Smooth muscle cell (in vitro differentiated cells): ENCODE measurements around the gene SKIC8. TPM values are rescaled to one million over a fixed set of nuclear protein-coding genes. Genes with fewer than 3 reads are reported as not detected.

Experiments
- DNase-seq: peaks from one replicate; lab custom pipeline; 2025; ENCODE audit not compliant: unreplicated experiment; lab: John Stamatoyannopoulos, UW
- H2AFZ ChIP-seq: fragments of 200-600 bp; sonication (generic); 2 replicates; pipeline ENCODE4 v1.6.0; 2016; ENCODE audit warnings: antibody characterized with exemption, low read depth, mild to moderate bottlenecking
- H3F3A ChIP-seq: fragments of 200-600 bp; sonication (generic); 2 replicates; pipeline ENCODE4 v1.6.0; 2017; ENCODE audit warnings: antibody characterized with exemption, low read depth
- H3K27ac ChIP-seq: fragments of 200-600 bp; sonication (generic); 2 replicates; pipeline ENCODE4 v1.5.1; 2016; ENCODE audit warnings: low read depth, mild to moderate bottlenecking
- H3K27me3 ChIP-seq: fragments of 200-600 bp; sonication (generic); 2 replicates; pipeline ENCODE4 v1.6.1; 2016; ENCODE audit warnings: low read depth, mild to moderate bottlenecking
- H3K36me3 ChIP-seq: fragments of 200-600 bp; sonication (generic); 2 replicates; pipeline ENCODE4 v1.5.1; 2016; ENCODE audit warnings: low read depth
- H3K4me1 ChIP-seq: fragments of 200-600 bp; sonication (generic); 2 replicates; pipeline ENCODE4 v1.5.1; 2016; ENCODE audit warnings: low read depth
- H3K4me2 ChIP-seq: fragments of 200-600 bp; sonication (generic); 2 replicates; pipeline ENCODE4 v1.6.0; 2016; ENCODE audit warnings: mild to moderate bottlenecking
- H3K4me3 ChIP-seq: fragments of 200-600 bp; sonication (generic); 2 replicates; pipeline ENCODE4 v1.5.1; 2016; ENCODE audit warnings: mild to moderate bottlenecking
- H3K79me2 ChIP-seq: fragments of 200-600 bp; sonication (generic); 2 replicates; pipeline ENCODE4 v1.6.0; 2016; ENCODE audit warnings: low read depth, mild to moderate bottlenecking
- H3K9ac ChIP-seq: fragments of 200-600 bp; sonication (generic); 2 replicates; pipeline ENCODE4 v1.6.0; 2016; ENCODE audit warnings: low read depth
- H3K9me3 ChIP-seq: fragments of 200-600 bp; sonication (generic); replicated peaks from 2 replicates; pipeline ENCODE4 v1.5.1; 2016; ENCODE audit warnings: low read depth
- H4K20me1 ChIP-seq: fragments of 200-600 bp; sonication (generic); 2 replicates; pipeline ENCODE4 v1.6.0; 2016; ENCODE audit warnings: low read depth
- CTCF ChIP-seq: fragments of 200-600 bp; sonication (generic); IDR thresholded peaks from 2 replicates; pipeline ENCODE4 v1.5.1; 2017; ENCODE audit warnings: borderline replicate concordance, mild to moderate bottlenecking, antibody characterized with exemption; ENCODE audit not compliant: insufficient read depth, poor library complexity, severe bottlenecking
- WGBS: methylation state at CpG from one replicate; pipeline ENCODE4 v1.1.7; 2016; ENCODE audit warnings: low lambda C conversion rate; 5-methylcytosine and 5-hydroxymethylcytosine counted together
- polyA plus RNA-seq: library from polyadenylated mRNA; unstranded; fragments of >200 nt; fragmentation: Nextera tagmentation; extraction: Ambion mirVana; gene quantifications from 2 replicates; pipeline ENCODE4 v1.2.1, GENCODE V29; 2016
- total RNA-seq: library from RNA; depleted of rRNA; stranded (reverse); fragments of >200 nt; gene quantifications from 2 replicates; pipeline ENCODE4 v1.2.3, GENCODE V29; 2014

SKIC8 gene
- total and polyA plus RNA-seq, 2 experiments from 2014 or later, result 63.6 to 72.9 TPM

GRCh38 chr15:78325092-78325843 lies 25.9 kb upstream of the SKIC8 start:
- no peak overlapping the region for H3K27ac ChIP-seq

GRCh38 chr15:78324144-78324543 lies 24.7 kb upstream of the SKIC8 start:
- Histone ChIP-seq H3F3A (no peaks in the 10 kb centered on the region), H3K4me3 (no peak overlapping the region), H3K4me2 (no peak overlapping the region), H3K36me3 (no peaks in the 10 kb centered on the region), H3K27me3 (no peaks in the 10 kb centered on the region), H3K79me2 (no peaks in the 10 kb centered on the region), H3K9me3 (no peaks in the 10 kb centered on the region), H3K4me1 (peaks cover 21% of the 10 kb centered on the region), H3K27ac (no peak overlapping the region), H3K9ac (no peak overlapping the region), H4K20me1 (no peaks in the 10 kb centered on the region), H2AFZ (no peak overlapping the region)
- WGBS, result 90% methylated on average over 5 of the region's 5 CpGs
- DNase-seq, result no peak
- no peak for TF ChIP-seq CTCF

More at GRCh38 chr15:78325092-78325843, 25.9 kb upstream of the SKIC8 start:
- DNase-seq, result no peak
- Histone ChIP-seq H3F3A (no peaks in the 10 kb centered on the region), H3K4me1 (peaks cover 21% of the 10 kb centered on the region), H3K4me2 (no peak overlapping the region), H3K4me3 (no peak overlapping the region), H3K79me2 (no peaks in the 10 kb centered on the region), H3K9ac (no peak overlapping the region), H3K27me3 (no peaks in the 10 kb centered on the region), H3K36me3 (no peaks in the 10 kb centered on the region), H4K20me1 (no peaks in the 10 kb centered on the region), H3K9me3 (no peaks in the 10 kb centered on the region), H2AFZ (no peak overlapping the region)
- TF ChIP-seq CTCF, result no peak
- WGBS, result 79% methylated on average over 7 of the region's 7 CpGs

- Histone ChIP-seq H3K9ac (no peak overlapping the region), H3K9me3 (no peaks in the 10 kb centered on the region), H2AFZ (no peak overlapping the region), H3K4me3 (no peak overlapping the region), H3K36me3 (no peaks in the 10 kb centered on the region), H3K4me1 (peaks cover 21% of the 10 kb centered on the region), H3K79me2 (no peaks in the 10 kb centered on the region), H3F3A (no peaks in the 10 kb centered on the region), H3K4me2 (no peak overlapping the region), H3K27ac (no peak overlapping the region), H3K27me3 (no peaks in the 10 kb centered on the region), H4K20me1 (no peaks in the 10 kb centered on the region)
- no peak for TF ChIP-seq CTCF
- DNase-seq, result no peak
- WGBS, result 95% methylated on average over 7 of the region's 7 CpGs
Measured at GRCh38 chr15:78323693-78324092, 24.3 kb upstream of the SKIC8 start.
